Stimulated activated CD8-positive, alpha-beta memory T cell treated with anti-CD3 and anti-CD28 coated beads, Interleukin-12 subunit alpha, Interleukin-12 subunit beta, amount 100 ng/mL, for 24 hours (primary cell): ENCODE data around the gene PROM1.

ENCODE experiments used
- DNase-seq: peaks from one replicate; pipeline ENCODE4 v3.0.0-alpha.2; 2020; ENCODE audit errors: extremely low read depth

The PROM1 gene

DNA sequence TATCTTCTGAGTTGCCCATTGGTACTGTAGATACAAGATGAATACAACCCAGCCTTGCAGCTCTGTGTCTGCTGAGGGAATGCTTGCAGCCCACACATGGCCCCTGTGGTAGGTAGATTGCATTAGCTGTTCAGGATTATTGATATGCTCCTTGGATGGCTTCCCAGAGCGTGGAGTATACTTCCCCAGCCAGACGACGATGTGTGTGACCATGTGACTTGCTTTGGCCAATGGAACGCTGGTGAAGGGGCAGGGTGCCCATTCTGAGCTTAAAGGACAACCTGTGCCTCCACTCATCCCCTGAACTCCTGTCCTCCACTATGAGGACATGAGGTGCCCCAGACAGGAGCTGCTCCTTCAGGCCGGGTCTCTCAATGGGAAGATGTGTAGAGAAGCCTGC is 96.9 kb downstream of the PROM1 start:
- DNase-seq, result no peak

DNA sequence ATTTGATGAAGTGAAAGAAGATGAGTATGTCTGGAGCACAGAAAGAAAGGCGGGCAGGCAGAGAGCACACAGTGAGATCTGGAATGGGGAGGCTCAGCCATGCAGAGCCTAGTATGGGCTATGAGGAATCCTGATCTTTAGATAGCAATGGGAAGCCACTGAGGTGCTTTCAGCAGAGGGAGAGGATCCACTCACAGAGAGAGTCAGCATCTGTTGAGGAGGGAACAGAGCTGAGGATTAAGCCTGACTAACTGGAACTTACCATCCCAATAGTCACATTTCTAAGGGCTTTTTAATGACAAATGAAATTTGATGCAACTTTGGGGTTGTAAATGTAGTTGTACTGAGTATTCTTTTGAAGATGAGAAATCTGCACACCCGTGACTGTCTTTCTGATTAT is 100.2 kb downstream of the PROM1 start:
- DNase-seq, result no peak

- DNase-seq, result no peak
Measured at GRCh38 chr4:15982842-15983524, 100.8 kb downstream of the PROM1 start.

DNA sequence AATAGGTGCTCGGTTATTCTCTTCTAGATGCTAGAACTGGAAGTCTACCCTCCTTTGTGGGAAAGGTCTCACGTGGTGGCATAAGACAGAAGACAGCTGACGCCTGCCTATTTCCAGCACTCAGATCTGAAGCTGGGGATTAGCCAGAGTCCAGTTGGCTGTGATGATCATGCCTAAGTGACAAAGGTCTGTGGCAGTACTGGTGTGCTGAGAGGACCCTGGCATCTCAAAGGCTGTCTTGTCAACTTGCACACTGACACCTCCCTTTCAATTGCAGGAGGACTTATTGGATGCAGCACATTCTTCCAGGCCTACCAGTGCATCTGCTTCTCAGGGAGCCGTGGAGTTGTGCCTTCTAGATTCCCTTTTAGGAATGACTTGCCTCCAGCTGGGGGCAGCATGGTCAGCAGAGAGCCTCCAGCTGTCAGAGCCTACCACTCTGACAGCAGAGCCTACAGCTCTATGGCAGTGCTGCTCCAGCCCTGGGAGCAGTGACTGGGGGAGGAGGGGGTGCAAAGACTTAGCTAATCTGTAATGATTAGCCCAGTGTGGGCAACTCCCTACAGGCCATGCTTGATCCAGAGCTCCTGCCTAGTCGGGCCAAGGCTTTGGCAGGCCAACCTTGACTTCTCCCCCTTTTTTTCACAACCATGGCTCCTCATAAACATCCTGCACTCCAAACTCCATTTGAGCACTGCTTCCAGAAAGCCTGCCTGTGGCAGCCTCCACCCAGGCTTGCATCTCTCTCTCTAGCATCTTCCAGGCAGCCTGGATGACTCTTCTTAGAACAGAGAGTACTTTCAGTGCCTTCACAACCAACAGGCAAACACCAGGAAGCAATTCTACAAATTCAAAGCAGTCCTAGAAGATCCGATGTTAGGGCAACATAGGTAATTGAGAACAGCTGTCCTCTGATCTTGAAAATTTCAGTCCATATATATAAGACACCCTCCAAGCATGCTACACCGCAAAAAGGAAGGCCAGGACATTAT is 107.1 kb downstream of the PROM1 start:
- no peak for DNase-seq

GRCh38 chr4:15971068-15971801 is 112.6 kb downstream of the PROM1 start:
- DNase-seq, result no peak

GRCh38 chr4:15968551-15969300 is 115.1 kb downstream of the PROM1 start:
- DNase-seq, result no peak

DNA sequence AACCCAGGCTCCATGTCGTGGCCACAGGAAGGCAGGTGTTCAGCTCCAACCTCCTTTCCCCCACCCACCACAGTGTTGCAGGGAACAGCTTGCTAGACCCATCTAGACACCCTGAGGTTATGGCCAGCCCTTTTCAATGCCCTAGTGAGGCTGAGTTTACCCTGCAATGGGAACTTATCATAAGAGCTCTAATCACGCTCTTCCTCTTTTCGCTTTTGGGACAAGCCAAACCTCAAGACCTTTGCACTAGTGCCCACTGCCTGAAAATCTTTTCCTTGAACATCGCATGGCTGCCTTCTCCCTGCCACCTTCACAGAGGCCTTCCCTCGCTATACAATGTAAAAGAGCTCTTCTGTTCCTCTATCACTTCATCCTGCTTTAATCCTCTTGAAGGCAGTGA is 118.5 kb downstream of the PROM1 start:
- DNase-seq, result no peak

DNA sequence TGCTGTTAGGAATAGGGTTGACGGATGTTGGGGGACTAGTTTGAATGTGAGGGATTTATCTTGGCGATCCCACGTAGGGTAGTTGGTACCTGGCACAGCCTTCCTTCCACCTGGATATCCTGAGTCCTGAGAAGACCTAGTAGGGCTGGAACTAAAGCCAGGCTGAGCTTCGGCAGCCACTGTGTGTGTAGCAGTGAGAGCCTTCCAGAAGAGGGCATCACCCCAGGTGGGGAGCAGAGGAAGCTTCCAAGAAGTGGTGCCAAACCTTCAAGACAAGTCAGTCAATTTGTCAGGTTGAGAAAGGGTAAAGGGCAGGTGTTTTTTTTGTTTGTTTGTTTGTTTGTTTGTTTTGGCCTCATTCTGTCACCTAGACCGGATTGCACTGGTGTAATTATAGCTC is 119.7 kb downstream of the PROM1 start:
- no peak for DNase-seq

GRCh38 chr4:15963576-15963975 is 120.2 kb downstream of the PROM1 start:
- peak; percentile 24 for DNase-seq

- peak; percentile 36 for DNase-seq
Measured at GRCh38 chr4:15963001-15963451, 120.8 kb downstream of the PROM1 start, which contains the start of gene FGFBP2. TSS of gene FGFBP2 (minus strand) at chr4:15963175. CDS start at chr4:15963129, 46 bp downstream.

GRCh38 chr4:15961781-15962510 is 121.9 kb downstream of the PROM1 start:
- no peak for DNase-seq

DNA sequence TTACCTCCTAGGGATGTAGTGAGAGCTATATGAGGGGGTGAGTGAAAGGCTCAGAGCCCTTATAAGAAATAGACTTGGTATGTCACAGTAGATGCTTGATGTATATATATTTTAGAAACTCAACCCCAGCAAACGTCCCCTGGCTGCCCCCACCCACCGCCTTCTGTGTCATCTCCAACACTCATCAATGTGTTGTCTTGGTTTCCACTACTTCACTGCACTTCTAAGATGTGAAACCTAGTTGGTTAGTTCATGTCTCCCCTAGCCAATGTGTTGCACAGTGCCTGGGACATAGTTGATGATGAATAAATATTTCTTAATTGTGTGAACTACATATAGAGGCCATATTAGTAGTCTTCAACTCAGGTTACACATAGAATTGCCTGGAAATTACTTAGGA is 125.3 kb downstream of the PROM1 start:
- no peak for DNase-seq

- peak; percentile 61 for DNase-seq
Measured at GRCh38 chr4:15956179-15956850, 127.5 kb downstream of the PROM1 start.

DNA sequence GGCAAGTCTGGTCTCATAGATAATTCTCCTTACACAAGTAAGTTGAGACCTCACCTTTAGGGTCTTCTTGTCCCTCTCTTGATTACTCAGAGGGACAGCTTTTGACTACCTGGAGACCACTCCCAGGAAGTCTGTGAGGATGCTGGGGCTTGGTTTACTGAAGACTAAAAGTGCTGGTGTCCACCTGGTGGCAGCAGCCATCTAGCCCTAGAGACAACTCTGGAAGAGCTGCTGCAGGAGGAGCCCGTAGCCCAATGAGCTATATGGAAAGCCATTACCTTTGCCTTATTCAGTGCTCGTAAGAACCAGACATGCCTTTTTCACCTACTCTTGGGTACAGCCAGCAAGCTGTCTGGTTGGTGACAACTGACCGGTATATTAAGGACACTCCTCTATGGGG is 128.2 kb downstream of the PROM1 start:
- no peak for DNase-seq

DNA sequence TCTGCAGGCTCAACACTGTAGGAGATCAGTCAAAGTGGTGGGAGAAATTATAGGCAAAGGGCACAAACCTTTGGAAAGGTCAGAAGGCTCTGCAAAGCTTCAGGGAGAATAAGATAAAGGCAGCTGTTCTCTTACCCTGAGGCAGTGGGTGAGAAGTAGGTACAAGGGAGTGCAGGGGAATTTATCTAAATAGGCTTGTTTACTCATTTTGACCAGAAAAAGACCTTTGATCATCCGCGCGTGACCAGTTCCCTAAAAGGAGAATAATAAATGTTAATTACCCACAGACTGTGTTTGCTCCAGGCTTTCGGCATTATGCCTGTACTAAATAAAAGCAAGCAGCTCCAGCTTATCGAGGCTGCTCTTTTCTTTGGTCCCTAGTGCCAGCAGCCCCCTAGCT is 130.2 kb downstream of the PROM1 start:
- no peak for DNase-seq

GRCh38 chr4:15951781-15952180 is 132.0 kb downstream of the PROM1 start:
- DNase-seq, result no peak

GRCh38 chr4:15948826-15949225 is 135.0 kb downstream of the PROM1 start:
- no peak for DNase-seq

- DNase-seq, result no peak
Measured at GRCh38 chr4:15947684-15948083, 136.1 kb downstream of the PROM1 start.

- DNase-seq, result no peak
Measured at GRCh38 chr4:15945516-15945915, 138.3 kb downstream of the PROM1 start.

DNA sequence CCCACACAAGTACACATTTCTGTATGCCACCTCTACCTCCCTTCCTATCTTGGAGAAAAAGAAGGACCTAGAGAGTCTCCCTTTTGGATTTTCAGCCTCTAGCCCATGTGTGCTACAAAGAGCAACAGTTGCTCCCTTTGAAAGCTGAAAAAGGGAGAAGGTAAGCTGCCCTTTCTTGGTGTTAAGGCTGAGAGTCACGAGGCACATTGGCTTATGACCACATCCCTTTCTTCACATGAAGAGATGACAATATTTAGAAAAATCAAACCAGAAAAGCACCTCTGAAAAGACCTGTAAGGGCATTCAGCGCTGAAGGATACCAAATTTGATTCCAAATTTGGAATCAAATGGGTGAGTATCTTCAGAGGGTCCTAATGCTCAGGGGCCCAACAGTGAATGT is 138.9 kb downstream of the PROM1 start:
- no peak for DNase-seq
